ENCODE measurements around the gene PKN2. TPM values are rescaled to one million over a fixed set of nuclear protein-coding genes. Genes with fewer than 3 reads are reported as not detected.

Gene PKN2
- total and polyA plus RNA-seq, 9 of the 15 experiments (the other 6 are each of a cell fraction or from before 2014, with no cell fraction given): 4.5 to 25.3 (median 19.2) TPM

GRCh38 chr1:88802404-88802803 lies 118.3 kb downstream of the PKN2 start (continued):
- TF ChIP-seq REST (IDR thresholded peaks at IDR 0.05; ENCODE audit: borderline replicate concordance): no peak
- TF ChIP-seq REST (CRISPR knock-in tag; IDR thresholded peaks at IDR 0.05; ENCODE audit: low read depth): no peak
- TF ChIP-seq, protein P1, sequence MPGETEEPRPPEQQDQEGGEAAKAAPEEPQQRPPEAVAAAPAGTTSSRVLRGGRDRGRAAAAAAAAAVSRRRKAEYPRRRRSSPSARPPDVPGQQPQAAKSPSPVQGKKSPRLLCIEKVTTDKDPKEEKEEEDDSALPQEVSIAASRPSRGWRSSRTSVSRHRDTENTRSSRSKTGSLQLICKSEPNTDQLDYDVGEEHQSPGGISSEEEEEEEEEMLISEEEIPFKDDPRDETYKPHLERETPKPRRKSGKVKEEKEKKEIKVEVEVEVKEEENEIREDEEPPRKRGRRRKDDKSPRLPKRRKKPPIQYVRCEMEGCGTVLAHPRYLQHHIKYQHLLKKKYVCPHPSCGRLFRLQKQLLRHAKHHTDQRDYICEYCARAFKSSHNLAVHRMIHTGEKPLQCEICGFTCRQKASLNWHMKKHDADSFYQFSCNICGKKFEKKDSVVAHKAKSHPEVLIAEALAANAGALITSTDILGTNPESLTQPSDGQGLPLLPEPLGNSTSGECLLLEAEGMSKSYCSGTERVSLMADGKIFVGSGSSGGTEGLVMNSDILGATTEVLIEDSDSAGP (CRISPR knock-in tag; IDR thresholded peaks at IDR 0.05): no peak

Data from K562 (cell line).